Activated CD4-positive, alpha-beta T cell treated with anti-CD3 and anti-CD28 coated beads for 24 hours (primary cell): ENCODE measurements around the gene IRF2BP2.

ENCODE experiments used
- DNase-seq, 2 donors: peaks; one replicate each; pipeline ENCODE4 v3.0.0-alpha.2; 2020; ENCODE audit warnings: low read depth in 2 of 2

The IRF2BP2 gene

DNA sequence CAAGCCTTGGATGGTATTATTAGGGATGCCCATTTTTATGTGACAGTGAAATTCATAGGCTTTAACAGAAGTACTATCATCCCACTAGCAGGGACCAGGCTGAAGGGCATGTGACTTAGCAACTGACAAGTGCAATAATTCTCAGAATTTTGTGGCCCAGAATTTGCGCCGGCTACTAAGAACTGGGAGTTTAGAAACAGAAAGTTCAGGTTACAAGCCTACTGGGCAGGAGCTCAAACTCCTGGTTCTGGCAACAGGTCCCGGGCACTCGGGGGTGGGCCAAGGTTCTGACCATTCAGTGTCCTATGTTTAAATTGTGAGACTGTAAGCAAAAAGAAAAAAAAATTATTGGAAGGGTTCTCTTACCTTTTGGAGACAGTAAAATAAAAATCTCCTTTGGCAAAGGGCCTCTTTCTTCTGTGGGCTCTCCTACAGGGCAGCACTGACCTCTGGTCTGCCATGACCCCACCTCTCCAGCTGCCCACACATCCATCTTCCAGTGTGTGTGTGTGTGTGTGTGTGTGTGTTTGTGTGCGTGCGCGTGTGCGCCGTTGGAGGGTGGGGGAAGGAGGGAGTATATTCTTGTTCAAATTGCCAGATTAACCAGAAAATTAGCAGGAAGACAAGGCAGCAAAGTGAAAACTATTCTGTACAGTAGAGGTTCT lies 26.1 kb downstream of the IRF2BP2 start:
- no peak for DNase-seq

DNA sequence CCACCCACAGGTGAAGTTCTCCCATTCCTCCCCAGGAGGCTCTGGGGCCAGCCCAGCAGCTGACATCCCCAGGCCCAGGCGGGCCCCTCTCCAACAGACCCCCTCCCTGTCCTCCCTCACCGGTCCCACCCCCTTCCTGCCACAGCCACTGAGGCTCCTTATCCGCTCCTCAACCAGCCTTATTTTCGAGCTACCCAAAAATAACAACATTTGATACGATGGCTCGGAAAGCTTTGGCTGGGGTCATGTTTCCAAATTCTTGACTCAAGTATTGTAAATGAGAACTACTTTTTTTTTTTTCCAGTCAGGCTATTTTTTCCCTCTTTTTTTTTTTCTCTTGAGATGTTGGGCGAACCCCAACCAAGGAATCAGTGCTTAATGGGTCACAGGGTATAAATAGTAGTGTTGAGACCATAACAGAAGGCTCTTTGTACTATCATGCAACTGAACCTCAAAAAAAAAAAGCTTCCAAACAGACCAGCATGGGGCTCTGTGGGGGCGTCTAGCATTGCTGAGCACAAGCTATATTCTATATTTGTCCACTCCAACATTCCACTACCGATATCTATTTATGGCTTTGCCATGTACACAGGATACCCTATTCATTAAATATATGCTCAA lies 27.2 kb downstream of the IRF2BP2 start:
- DNase-seq: no peak

DNA sequence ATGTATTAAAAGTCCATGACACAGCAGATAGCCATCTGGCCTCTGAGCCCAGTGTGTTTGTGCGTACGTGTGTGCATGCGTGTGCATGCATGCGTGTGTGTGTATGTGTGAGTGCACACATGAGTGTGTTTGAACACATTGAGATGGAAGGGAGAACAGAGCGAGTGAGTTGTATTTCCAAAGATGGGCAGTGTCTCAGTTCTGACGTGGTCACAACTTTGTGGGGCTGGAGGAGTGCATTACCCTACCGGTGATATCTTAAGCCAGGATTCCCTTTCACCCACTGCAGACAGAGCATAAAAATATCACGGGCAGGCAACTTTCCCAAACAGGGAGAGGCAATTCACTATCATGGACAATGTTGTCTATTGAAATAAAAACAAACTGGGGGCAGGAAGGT lies 27.8 kb downstream of the IRF2BP2 start:
- no peak for DNase-seq

DNA sequence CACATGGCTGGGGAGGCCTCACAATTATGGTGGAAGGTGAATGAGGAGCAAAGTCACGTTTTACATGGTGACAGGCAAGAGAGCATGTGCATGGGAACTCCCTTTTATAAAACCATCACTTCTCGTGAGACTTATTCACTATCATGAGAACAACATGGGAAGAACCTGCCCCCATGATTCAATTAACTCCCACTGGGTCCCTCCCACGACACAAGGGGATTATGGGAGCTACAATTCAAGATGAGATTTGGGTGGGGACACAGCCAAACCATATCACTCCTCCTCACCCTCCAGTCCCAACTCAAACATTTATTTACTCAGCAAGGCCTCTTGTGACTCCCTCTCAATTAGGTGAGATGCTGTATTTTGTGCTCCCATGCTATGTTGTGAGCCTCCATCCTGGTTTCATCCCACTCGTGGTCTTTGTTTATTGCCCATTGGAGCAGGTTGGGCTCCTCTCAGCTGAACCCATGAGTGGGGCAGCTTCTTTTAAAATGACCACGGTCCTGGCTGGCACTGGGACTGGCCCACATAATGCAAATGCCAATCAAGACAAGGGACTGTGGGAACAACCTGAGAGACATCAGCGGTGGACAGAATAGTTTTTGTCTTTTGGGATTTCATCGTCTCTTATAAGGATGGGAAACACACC lies 28.8 kb downstream of the IRF2BP2 start:
- DNase-seq: no peak

DNA sequence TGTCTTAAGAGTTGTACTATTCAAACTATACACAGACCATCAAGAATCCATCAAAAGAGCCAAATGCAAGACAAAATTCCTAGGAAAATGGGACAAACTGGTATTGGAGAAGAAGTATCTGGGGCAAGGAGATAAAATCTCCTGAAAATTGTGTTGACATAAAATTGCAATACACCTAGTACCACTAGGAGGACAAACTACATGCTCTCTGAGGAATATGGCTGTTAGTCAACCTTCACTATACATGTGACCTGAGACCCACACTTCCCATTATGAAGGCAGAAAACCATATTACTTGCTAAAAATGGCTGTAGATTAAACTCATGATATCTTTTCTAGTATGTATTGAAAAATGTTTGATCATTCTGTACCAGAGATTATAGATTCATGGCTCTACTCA lies 30.0 kb downstream of the IRF2BP2 start:
- no peak for DNase-seq

DNA sequence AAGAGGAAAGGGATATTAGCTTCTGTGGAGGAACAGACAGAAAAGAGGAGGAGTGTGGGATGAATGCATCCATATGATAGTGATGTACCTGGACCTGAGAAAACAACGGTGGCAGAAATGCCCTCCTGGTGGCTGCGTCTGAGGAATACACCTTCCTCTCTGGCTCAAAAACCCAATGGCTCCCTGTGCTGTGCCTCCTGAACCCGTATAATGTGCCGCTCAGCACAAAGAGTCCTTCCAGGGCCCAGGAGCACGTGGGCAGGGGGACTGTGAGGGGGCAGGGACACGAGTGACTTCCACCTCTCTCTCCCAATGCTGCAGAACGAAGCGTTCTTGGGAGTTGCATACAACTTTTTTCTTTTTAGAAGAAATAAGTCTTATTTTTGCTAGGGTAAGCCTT lies 31.2 kb downstream of the IRF2BP2 start:
- no peak for DNase-seq

DNA sequence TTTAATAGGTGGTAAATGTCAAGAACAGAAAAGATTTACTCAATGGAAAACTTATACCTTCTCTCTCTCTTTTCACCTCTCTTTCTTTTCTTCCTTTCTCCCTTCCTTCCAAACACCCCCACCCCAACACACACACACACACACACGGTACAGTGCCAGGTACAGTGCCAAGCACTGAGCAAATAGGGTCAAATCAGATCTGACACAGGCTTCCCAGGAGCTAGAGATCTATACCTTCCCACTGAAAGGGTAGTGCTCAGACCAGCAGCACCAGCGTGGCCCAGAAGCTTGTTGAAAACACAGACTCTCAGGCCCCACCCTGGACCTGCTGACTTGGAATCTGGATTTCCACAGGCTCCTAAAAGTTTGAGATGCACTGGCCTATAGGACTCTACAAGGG lies 31.9 kb downstream of the IRF2BP2 start:
- no peak for DNase-seq

DNA sequence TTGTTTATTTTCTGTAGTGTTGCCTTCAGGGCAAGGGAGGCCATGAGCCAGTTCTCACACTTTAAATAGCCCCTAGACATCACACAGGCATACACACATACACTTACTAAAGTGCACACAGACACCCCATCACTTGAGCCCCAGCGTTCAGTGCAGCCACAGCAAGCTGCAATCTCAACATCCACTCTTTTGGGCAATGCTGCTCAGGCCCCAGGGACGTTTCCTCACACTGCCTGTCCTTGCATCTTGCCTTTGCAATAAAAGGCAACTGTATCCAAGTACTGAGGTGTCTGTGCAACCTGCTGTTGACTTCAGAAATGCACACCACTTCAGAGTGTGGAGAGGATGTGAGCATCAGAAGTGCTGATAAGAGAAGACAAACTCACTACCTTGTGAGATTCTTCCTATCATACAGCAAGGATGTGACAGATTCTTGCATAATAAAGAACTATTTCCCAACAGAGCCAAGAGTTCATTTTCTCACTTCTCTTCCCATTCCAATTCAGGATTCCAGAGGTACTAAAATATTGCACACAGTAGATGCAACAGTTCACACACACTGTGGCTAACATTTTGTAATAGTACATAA lies 36.2 kb downstream of the IRF2BP2 start:
- DNase-seq: no peak

DNA sequence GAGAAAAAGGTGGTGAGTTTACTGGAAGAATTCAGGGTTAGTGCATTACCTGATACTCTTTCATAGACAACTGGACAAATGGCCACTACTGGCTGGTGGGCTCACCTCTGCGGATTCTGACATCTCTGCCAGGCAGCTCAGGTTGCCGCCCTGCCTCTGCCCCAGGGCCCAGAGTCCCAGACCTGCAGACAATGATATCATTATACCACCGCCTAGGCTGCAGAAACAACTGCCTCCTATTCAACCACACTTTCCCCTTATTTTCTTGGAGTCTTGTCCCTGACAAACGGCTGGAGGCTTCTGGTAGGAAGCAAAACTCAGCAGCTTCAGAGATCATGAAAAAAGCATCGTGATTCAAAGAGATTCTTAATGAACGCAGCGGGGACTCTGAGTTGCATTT lies 37.0 kb downstream of the IRF2BP2 start:
- DNase-seq: no peak

DNA sequence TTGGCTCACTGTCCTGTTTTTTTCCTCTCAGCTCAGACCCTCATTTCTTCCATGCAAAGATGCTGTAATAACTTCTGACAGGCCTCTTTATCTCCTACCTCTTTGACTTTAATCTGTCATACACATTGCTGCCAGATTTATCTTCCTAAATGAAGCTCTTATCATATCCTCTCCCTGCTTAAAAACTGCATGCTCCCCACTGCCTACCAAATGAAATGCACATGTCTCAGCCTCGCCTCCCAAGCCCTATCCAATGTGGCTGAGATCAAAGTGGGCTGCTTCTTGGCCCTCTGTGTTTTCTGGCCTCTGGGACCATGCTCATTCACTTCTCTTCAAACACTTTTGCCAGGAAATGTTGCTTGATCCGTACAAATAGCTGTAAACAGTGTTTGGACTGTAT lies 38.3 kb downstream of the IRF2BP2 start:
- no peak for DNase-seq

DNA sequence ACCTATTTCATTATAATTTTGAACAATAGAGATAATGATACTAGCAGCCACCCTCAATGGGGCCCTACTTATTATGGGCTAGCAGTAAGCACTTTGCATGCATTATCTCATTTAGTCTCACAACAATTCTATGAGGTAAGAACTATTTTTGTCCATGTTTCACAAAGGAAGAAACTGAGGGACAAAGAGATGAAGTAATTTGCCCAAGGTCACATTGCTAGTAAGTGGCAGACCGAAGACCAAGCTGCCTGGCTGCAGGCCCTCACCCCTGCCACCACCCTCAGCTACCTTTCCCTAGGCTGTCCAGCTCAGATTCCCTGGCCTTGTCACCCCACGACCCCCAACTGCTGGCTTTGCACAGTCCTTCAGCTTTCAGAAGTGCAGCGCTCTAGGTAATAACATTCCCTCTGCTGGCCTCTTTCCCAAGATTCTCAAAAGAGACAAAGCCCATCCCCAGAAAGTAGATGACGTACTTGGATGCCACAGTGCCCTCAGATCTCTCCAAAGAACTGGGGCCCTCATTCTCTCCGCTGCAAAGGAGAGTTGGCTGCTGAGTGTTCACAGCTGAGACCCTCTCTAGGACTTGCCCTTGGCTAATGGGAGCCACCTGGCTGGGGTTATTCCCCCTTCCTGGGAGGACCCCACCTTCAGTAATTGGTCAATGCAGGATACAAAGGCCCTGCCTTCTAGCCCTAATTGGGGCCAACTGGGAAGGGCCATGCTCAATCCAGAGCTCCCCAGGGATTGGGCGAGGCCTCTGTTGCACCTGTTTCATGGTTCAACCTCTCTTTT lies 39.5 kb downstream of the IRF2BP2 start:
- no peak for DNase-seq

DNA sequence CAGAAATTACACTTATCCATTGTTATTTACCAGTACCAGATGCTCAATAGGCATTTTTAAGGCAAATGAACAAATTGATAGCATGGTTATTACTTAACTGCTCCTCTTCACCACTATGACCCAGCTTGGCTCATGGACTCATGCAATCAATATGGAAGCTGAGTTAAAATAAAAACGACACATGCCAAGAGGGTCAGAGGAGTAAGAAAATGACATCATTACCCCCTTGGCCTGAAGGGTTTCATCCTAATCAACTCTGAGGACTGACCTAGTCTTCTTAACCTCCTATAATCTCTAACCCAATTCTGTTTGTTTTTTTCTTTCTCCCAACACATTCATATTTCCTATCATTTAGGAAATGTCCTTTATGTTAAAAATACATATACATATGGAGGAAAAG lies 41.6 kb downstream of the IRF2BP2 start:
- DNase-seq: no peak

DNA sequence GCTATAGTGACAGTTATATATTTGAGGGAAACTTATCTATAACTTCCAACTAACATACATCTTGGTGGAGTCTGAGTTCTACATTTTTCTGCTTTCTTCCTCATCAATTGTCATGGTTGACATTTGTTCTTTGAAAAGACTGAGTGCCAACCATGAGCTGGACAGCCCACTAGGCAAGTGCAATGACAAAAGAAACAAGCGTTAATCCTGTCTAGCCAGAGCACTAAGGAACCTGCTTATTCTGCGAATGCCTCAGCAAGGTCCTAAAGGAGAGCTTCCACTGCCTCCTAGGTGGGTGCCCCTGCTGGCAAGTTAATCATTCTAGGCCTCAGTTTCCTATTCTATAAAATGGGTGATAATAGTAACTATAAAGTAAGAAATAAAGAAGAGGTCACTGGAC lies 44.8 kb downstream of the IRF2BP2 start:
- DNase-seq: no peak

DNA sequence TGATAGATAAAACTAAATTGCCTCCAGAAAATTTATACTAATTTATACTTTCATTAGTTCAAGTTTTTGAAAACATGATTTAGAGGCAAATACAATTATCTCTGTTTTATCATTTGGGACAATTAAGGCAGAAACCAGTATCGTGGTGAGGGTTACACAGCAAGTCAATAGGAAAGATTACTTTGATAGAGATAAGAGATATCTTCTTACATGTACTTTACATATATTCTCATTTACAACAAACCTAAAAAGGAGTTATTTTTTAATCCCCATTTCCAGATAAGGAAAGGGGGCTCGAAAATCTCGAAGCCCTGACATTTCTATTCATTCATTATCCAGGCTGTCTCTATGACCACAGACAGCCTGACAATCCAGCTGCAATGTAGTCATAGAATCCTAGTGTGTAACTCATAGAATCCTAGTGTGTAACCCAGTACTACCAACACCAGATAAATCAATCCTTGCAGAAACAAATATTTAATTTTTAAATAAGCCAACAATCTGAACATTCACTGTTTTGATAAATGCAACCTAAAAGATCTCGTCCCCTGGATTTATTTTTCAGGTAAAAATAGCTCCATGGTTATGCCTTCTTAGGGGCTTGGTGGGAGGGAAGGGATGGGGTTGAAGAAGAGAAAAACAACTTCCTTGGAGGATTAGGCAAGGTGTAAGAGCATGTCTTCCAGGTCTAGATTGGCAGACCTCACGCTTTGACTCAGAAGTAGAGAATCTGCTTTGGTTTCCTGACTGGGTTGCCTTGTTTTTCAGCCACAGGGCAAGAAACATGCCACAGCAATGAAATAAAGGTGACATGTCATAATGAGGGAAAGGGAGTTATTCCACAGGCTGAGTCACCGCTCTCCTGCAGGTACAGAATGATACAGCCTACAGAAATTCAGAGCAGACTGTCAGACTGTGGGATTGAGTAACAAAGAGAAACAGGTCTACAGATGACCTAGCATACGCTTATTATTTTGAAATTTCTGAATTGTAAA lies 45.6 kb downstream of the IRF2BP2 start:
- DNase-seq: no peak

DNA sequence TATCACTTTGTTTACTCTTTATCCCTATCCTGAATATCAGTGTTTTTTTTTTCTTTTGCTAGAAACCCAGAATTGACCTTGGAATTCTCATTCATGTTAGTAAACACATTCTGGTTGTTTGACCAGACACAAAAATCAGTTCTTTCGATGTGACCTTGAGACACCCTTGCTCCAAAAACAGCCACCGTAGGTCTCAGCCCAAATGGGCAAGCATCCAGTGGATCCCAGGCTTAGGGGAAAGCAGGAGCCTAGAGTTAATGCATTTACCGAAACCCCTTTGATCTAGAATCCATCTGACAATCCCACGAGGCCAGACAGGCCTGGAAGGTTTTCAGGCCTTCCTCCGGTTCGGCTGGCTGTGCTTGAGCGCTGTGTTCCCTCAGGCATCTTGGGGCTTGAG lies 47.6 kb downstream of the IRF2BP2 start:
- DNase-seq: no peak

DNA sequence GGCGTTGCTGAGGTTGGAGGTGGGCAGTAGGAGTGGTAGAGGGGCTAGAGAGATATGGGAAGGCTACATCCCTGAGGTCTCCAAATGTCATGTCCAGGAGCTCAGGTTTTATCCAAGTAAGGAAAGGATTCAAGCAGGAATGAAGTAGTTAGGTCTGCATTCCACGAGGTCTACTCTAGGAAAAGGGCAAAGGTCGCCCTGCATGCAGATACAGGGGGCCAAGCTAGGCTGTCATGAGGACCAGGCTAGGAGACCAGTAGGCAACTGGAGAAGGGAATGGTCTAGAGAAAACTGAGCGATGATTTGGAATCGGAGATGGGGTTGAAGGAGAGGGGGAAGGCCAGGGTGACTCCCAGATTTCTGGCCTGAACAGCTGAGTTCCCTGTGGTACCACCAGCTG lies 48.7 kb downstream of the IRF2BP2 start:
- no peak for DNase-seq

DNA sequence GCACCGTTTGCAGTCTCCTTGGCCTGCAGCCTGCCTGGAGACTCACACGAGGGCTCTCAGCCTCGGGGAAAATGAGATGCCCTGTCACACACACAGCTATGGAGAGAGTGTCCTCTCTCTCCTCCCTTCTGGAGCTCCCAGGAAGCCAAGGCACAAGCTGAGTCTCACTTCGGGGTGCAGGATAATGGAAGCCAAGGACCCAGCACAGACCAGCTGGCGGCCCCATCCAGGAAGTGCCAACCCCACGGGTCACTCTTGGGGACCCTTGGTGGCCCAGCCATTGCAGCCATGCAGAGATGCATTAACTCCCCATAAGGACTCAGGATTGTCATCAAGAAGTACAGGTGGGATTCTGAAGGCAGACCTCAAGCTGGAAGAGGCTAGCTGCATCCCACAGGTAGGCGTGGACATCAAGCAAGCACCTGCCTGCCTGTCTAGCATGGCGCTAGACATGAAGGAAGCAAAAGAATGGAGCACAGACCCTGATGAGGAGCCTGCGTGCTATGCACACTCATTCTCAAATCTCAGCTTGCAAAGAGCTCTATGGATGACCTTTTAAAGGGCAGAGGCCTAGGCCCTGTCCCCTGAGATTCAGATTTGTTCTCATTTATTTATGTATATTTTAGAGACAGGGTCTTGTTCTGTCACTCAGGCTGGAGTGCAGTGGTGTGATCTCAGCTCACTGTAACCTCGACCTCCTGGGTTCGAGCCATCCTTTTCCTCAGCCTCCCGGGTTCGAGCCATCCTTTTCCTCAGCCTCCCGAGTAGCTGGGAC lies 49.9 kb downstream of the IRF2BP2 start:
- no peak for DNase-seq

DNA sequence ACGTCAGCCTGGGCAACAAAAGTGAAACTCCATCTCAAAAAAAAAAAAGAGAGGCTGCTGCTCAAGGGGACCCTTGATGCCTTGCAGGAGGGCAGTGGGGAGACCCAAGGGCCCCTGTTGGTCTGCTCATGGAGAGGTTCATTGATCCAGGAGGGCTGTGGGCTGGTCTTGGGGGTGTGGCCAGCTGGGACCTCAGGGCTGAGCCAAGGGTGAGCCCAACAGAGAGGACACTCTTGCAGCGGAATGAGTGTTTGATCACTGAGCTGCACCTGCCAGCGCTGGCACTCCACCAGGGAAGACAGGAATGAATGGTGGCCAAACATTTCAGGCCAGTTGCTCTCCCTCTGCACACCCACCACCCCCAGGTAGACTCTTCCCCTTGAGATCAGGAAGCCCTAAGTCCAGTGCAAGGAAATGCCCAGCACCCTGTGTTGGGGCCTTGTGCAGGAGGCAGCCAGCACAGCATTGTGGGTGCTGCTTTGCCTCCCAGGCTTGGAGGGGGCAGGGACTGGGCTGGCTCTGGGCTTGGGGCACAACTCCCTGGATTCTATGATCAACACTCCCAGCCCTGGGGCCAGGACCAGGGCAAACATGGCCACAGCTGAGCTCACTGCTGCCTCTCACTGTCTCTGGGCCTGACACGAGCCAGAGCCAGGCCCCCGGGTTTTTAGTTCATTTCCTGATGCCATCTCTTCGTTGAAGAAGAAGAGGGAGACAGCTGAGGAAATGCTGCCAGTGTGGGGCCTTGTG lies 50.7 kb downstream of the IRF2BP2 start:
- DNase-seq: no peak

DNA sequence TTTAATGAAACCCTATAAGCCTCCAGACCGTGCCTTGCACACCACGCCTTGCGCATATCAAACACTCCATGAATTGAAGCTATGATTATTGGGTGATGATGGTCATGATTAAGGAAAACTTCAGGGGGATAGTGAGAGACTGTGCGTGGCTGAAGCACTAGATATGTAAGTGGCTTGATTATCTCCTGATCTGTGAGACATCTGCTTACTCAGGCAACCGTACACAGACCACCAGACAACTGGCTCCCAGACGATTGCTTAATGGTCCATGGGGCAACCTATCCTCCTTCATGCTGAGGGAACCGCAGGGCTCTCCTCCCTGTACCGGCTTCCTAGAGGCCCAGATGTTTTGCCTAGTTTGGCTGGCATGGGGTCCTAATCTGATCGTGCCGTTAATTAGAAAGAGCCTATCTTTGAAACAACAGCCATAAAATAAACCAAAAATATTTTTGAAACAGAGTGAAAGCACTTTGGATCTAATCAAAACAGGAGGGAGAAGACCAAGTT lies 51.6 kb downstream of the IRF2BP2 start:
- DNase-seq: no peak
